ENCODE results near the gene SEPTIN8. TPM values are rescaled to one million over a fixed set of nuclear protein-coding genes. Genes with fewer than 3 reads are reported as not detected.

Gene SEPTIN8
- total RNA-seq, 2 experiments from 2014 or later: 10.6 to 15.5 TPM

- POLR2A ChIA-PET: interaction anchor here (0.5 kb wide), 1 partner anchor 264 kb away, joined by 3 read pairs; no protein-coding TSS in a partner anchor
- no peak for DNase-seq (ENCODE audit: low spot score)
- Histone ChIP-seq H3K36me3 (ENCODE audit: insufficient read depth, low read length) (no peaks in the 10 kb centered on the region), H3K27ac (ENCODE audit: low read depth, low read length, poor library complexity, severe bottlenecking) (no peak overlapping the region), H3K4me3 (ENCODE audit: low read depth, low read length, poor library complexity, severe bottlenecking) (no peak overlapping the region), H4K20me1 (ENCODE audit: insufficient read depth, low read length) (peaks cover 5% of the 10 kb centered on the region; the same call in 1 of the 2 replicates), H2AFZ (ENCODE audit: low read length) (no peak overlapping the region), H3K4me2 (ENCODE audit: low read length) (no peak overlapping the region), H3K9me3 (ENCODE audit: low read length) (no peaks in the 10 kb centered on the region), H3K4me1 (ENCODE audit: insufficient read depth, low read length, poor library complexity, severe bottlenecking) (no peaks in the 10 kb centered on the region), H3K9me2 (ENCODE audit: insufficient read depth, low read length) (no peaks in the 10 kb centered on the region), H3K79me2 (ENCODE audit: insufficient read depth, low read depth, low read length) (no peaks in the 10 kb centered on the region)
- TF ChIP-seq EZH2phosphoT487 (IDR thresholded peaks at IDR 0.05; ENCODE audit: borderline replicate concordance, low read depth, low read length) (no peak), CTCF (conservative IDR thresholded peaks at IDR 0.05; ENCODE audit: low read length) (no peak)
- intact Hi-C loops (cut with micrococcal nuclease; ENCODE audit: unreplicated experiment): no loop called here
- BruUV-seq (replicated peaks): no TSS peak
- CTCF ChIA-PET (ENCODE audit: unreplicated experiment): no interaction called here
These were observed 35.2 kb upstream of the SEPTIN8 start for GRCh38 chr5:132812123-132812765.

GRCh38 chr5:132810605-132811004 lies 33.6 kb upstream of the SEPTIN8 start:
- no peak overlapping the region for H3K4me3 ChIP-seq (ENCODE audit: low read depth, low read length, poor library complexity, severe bottlenecking)
- no peak for DNase-seq (ENCODE audit: low spot score)
- peaks cover 5% of the 10 kb centered on the region; the same call in 1 of the 2 replicates for H4K20me1 ChIP-seq (ENCODE audit: insufficient read depth, low read length)
- no peaks in the 10 kb centered on the region for H3K4me1 ChIP-seq (ENCODE audit: insufficient read depth, low read length, poor library complexity, severe bottlenecking)
- H3K9me3 ChIP-seq (ENCODE audit: low read length): no peaks in the 10 kb centered on the region
- H3K4me2 ChIP-seq (ENCODE audit: low read length): no peak overlapping the region
- no peaks in the 10 kb centered on the region for H3K79me2 ChIP-seq (ENCODE audit: insufficient read depth, low read depth, low read length)
- H2AFZ ChIP-seq (ENCODE audit: low read length): no peak overlapping the region
- BruUV-seq (replicated peaks): no TSS peak
- CTCF ChIA-PET (ENCODE audit: unreplicated experiment): no interaction called here
- no peak for TF ChIP-seq CTCF (conservative IDR thresholded peaks at IDR 0.05; ENCODE audit: low read length)
- no peak for TF ChIP-seq EZH2phosphoT487 (IDR thresholded peaks at IDR 0.05; ENCODE audit: borderline replicate concordance, low read depth, low read length)
- intact Hi-C loops (cut with micrococcal nuclease; ENCODE audit: unreplicated experiment): no loop called here
- H3K9me2 ChIP-seq (ENCODE audit: insufficient read depth, low read length): no peaks in the 10 kb centered on the region
- H3K27ac ChIP-seq (ENCODE audit: low read depth, low read length, poor library complexity, severe bottlenecking): no peak overlapping the region
- no peaks in the 10 kb centered on the region for H3K36me3 ChIP-seq (ENCODE audit: insufficient read depth, low read length)
- POLR2A ChIA-PET: interaction anchor here (0.7 kb wide), 1 partner anchor 15 kb away, joined by 8 read pairs; no protein-coding TSS in a partner anchor

- no peak overlapping the region for H3K27ac ChIP-seq (ENCODE audit: low read depth, low read length, poor library complexity, severe bottlenecking)
- intact Hi-C loops (cut with micrococcal nuclease; ENCODE audit: unreplicated experiment): no loop called here
- no peaks in the 10 kb centered on the region for H3K36me3 ChIP-seq (ENCODE audit: insufficient read depth, low read length)
- H3K4me2 ChIP-seq (ENCODE audit: low read length): no peak overlapping the region
- no peak for DNase-seq (ENCODE audit: low spot score)
- ChIA-PET POLR2A (no interaction called here), CTCF (ENCODE audit: unreplicated experiment) (no interaction called here)
- no peak overlapping the region for H2AFZ ChIP-seq (ENCODE audit: low read length)
- BruUV-seq (replicated peaks): no TSS peak
- H3K4me3 ChIP-seq (ENCODE audit: low read depth, low read length, poor library complexity, severe bottlenecking): no peak overlapping the region
- H4K20me1 ChIP-seq (ENCODE audit: insufficient read depth, low read length): peaks cover 5% of the 10 kb centered on the region; the same call in 1 of the 2 replicates
- no peaks in the 10 kb centered on the region for H3K9me3 ChIP-seq (ENCODE audit: low read length)
- H3K9me2 ChIP-seq (ENCODE audit: insufficient read depth, low read length): no peaks in the 10 kb centered on the region
- TF ChIP-seq CTCF (conservative IDR thresholded peaks at IDR 0.05; ENCODE audit: low read length) (no peak), EZH2phosphoT487 (IDR thresholded peaks at IDR 0.05; ENCODE audit: borderline replicate concordance, low read depth, low read length) (no peak)
- no peaks in the 10 kb centered on the region for H3K4me1 ChIP-seq (ENCODE audit: insufficient read depth, low read length, poor library complexity, severe bottlenecking)
- H3K79me2 ChIP-seq (ENCODE audit: insufficient read depth, low read depth, low read length): no peaks in the 10 kb centered on the region
These were observed 31.8 kb upstream of the SEPTIN8 start for GRCh38 chr5:132808866-132809265.
